Hematopoietic multipotent progenitor cell treated with erythropoietin and hydrocortisone succinate and interleukin-3 and kit ligand, for 15 days (in vitro differentiated cells): ENCODE data around the gene FGD2.
A peak's percentile ranks its signal among the peaks of the same experiment; 100 is the strongest.

Source experiments
- DNase-seq: peaks from one replicate; pipeline ENCODE4 v3.0.0-alpha.2; 2015; ENCODE audit warnings: low spot score

FGD2 gene

DNA sequence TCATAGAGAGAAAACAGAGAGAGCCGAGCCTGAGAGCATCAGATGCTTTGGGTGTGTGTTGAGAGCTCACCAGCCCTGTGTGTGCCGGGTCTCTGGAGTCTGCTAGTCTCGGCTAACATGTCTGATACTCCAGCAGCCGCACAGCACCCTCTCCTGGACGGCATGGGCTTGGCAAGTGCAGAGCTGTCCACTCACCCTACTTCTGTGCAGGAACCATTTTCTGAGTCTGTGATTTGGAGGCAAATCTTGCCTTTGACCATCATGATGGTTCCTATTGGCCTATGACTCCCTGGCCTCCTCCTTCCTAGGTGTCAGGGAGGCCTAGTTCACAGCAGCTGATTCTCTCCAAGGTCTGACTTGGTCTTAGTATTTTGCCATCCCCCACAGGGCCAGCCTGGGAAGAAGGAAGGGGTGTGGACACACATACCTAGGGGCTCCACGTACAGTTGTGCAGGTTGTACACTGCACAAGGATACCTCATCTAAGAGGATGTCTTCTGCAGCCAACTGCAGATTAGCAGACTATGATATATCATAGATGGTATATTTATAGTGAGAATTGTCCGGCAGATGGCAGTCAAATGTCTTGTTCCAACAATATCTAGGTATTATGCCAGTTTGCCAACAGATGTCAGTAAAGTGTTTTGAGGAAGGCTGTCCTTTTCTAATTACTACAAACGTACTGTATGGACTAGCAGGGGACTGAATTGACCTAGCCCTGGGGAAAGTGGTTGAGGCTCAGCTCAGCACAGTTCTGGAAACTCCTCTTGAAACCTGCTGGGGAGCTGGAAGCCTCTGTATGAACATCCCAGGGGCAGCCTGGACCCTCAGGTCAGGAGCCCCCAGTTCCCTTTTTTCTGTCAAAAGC lies 13.0 kb downstream of the FGD2 start:
- peak; percentile 92 for DNase-seq

DNA sequence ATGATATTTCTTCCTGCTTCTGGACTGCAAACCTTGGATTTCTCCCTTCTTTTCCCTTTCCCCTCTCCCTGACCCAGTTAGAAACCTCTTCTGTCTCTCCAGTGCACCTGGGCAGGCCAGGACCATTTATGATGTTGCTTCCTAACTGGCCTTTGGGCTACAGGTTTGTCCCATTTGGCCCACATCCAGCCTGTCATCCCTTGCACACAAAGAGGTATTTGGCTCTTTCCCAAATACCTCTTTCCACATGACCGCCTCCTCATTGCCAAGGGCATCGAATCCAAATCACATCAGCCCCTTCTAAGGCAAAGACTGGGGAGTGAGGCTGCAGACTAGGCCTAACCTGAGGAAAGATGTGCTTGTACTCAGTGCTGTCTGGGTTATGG lies 13.6 kb downstream of the FGD2 start:
- DNase-seq = peak; percentile 34

- no peak for DNase-seq
These were observed 14.9 kb downstream of the FGD2 start for GRCh38 chr6:37020381-37020780.

DNA sequence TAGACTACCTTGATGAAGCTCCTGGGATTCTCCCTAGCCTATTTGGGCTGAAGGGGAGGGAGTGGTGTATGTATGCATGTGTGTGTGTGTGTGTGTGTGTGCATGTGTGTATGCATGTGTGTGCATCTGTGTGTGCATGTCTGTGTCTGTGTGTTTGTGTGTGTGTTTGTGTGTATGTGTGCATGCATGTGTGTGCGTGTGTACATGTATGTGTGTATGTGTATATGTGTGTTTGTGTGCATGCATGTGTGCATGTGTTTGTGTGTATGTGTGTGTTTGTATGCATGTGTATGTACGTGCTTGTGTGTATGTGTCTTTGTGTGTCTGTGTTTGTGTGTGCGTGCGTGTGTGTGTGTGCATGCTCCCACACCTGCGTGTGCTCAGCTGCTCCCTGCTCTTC lies 15.4 kb downstream of the FGD2 start:
- no peak for DNase-seq

- peak; percentile 67 for DNase-seq
These were observed 16.1 kb downstream of the FGD2 start for GRCh38 chr6:37021356-37022129.

- DNase-seq = no peak
These were observed 16.8 kb downstream of the FGD2 start for GRCh38 chr6:37022135-37022863.

- DNase-seq = peak; percentile 63
These were observed 19.3 kb downstream of the FGD2 start for GRCh38 chr6:37024656-37025337.

GRCh38 chr6:37025621-37026466 lies 20.4 kb downstream of the FGD2 start:
- no peak for DNase-seq

DNA sequence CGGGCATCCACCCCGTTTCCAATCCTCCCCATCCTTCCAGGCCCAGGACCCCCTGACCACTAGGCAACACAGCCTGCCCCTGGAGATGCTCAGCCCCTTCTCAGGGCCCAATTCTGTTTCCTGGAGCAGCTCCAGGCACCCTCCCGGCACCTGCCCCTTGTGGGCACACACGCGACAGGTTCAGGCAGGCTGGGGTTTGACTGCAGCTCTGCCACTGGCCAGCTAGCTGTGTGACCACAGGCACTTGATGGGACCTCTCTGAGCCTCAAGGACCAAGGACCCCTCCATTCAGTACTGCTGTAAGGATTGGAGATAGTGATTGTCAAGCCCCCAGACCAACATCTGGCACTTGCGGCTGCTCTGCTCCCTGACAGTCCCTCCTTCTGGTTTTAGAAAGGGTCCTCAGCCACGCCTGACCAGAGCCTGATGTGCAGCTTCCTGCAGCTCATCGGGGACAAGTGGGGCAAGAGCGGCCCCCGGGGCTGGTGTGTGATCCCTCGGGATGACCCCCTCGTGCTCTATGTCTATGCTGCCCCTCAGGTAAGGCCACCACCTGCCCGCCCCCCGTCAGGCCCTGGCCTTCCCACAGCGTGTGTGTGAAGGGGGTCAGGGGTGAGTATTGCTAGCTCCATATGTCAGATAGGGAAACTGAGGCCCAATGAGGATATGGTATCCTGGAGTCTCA lies 21.7 kb downstream of the FGD2 start:
- no peak for DNase-seq

DNA sequence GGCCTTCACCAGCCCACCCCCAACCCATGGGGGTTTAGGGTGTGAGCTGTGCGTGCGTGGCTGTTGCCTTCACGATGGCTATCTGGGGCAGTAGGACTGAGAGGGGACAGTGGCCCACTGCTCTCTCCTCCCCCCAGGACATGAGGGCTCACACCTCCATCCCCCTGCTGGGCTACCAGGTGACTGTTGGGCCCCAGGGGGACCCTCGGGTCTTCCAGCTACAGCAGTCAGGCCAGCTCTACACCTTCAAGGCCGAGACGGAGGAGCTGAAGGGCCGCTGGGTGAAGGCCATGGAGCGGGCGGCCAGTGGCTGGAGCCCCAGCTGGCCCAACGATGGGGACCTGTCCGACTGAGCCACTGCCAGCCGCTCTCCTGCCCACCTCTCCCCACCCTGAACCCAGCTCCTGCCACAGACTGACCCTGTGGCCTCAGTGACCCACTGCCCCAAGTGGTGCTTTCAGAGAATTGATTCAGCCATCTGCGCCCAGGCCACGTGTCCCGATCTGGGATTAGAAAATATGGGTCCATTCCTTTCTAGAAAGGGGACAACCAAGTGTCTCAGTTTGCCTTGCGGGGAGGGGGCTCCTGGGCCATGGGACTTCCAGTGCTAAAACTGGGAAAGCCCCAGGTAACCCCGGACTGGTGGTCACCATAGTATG lies 22.5 kb downstream of the FGD2 start:
- DNase-seq = no peak

DNA sequence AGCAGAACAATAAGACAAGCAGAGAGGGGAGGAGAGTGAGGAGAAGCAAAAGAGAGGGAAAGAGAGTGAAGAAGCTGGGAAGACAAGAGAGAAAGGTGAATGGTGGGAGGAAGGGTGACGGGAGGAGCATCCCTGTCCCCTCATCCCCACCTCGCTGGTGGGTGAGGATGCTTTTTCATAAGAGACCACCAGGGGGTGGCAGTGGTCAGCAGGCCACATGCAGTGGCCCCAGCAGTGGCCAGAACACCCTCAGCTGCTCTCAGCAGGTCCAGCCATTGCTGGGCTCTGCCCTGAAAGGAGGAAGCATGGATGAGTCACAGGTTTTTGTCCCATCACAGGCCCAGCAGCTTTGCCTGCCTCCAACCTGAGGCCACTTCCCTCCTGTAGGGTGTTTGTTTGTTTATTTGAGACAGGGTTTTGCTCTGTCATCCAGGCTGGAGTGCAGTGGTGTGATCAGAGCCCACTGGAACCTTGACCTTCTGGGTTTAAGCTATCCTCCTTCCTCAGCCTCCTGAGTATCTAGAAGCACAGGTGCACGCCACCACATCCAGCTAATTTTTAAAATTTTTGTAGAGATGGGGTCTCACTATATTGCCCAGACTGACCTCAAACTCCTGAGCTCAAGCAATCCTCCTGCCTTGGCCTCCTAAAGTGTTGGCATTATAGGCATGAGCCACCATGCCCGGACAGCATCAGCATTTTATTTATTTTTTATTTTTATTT lies 24.0 kb downstream of the FGD2 start:
- peak; percentile 82 for DNase-seq

GRCh38 chr6:37030599-37030998 lies 25.1 kb downstream of the FGD2 start:
- no peak for DNase-seq

- DNase-seq = no peak
These were observed 26.8 kb downstream of the FGD2 start for GRCh38 chr6:37032239-37032638.

GRCh38 chr6:37033255-37033654 lies 27.8 kb downstream of the FGD2 start:
- no peak for DNase-seq

DNA sequence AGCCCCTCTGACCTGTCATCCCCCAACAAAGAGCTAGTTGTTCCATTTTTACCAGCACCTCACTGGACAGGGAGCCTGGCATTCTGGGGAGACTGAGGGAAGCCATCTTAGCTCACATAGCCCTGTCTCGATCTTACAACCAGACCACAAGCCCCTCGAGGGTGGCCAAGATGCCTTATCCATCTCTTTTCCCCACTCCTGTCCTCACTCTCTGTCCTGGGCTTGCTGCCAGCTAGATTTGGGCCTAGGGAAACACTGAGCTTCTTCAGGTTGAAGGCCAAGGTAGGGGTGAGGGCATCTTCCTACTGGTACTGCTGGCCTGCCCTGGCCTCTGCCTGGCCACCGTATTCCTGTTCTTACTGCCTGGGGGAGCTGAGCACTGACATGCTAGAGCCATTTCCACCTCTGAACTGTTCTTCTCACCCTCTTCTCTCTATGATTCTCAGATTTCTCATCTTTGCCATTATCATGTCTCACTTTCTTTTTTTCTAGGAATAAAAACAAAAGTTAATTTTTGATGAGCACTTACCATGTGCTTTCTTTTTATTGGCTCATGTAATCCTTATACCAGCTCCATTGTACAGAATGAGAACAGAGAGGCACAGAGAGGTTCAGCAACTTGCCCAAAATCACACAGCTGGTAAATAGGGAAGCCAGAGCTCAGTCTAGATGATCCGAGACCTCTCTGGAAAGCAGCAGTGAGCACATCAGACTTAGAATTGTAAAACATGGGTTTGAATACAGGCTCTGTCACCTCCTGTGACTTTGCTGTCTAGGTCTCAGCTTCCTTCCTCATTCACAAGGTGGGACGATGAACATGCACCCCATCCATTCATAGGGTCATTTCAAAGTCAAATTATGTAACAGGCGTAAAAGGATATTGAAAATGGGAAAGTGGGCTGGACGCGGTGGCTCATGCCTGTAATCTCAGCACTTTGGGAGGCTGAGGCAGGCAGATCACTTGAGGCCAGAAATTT lies 28.7 kb downstream of the FGD2 start:
- DNase-seq = no peak

GRCh38 chr6:37036146-37036545 lies 30.7 kb downstream of the FGD2 start:
- DNase-seq = no peak

- DNase-seq = peak; percentile 57
These were observed 33.1 kb downstream of the FGD2 start for GRCh38 chr6:37038292-37039198.
